ENCODE data around the gene GPR78. TPM values are rescaled to one million over a fixed set of nuclear protein-coding genes. Genes with fewer than 3 reads are reported as not detected.

The GPR78 gene
- total RNA-seq, 1 donor from 2014 or later, result 0.09 TPM

- no peaks in the 10 kb centered on the region for H4K20me1 ChIP-seq (ENCODE audit: low read depth)
- no peaks in the 10 kb centered on the region for H3K4me1 ChIP-seq
- Mint-ChIP-seq H3K27ac (peak overlapping the region; percentile 1), H3K27me3 (ENCODE audit: insufficient read depth, low read depth) (peaks cover 22% of the 10 kb centered on the region), H3K4me1 (no peaks in the 10 kb centered on the region), H3K36me3 (no peaks in the 10 kb centered on the region), H3K9me3 (no peaks in the 10 kb centered on the region), H3K4me3 (no peak overlapping the region)
- H3K27me3 ChIP-seq, result no peaks in the 10 kb centered on the region
- H3K9me3 ChIP-seq (ENCODE audit: low read depth), result no peaks in the 10 kb centered on the region
- H3K79me2 ChIP-seq (ENCODE audit: low read depth), result no peaks in the 10 kb centered on the region
- H3K9ac ChIP-seq, result no peak overlapping the region
- H3K4me2 ChIP-seq, result no peak overlapping the region
- no peak for TF ChIP-seq EZH2 (IDR thresholded peaks at IDR 0.05)
- TF ChIP-seq CTCF (IDR thresholded peaks at IDR 0.05), result no peak
- H3K27ac ChIP-seq, result no peak overlapping the region
- H3K36me3 ChIP-seq, result no peaks in the 10 kb centered on the region
- no peaks in the 10 kb centered on the region for H3F3A ChIP-seq (ENCODE audit: low read depth)
- no peak for DNase-seq (ENCODE audit: low spot score)
- H2AFZ ChIP-seq (replicated peaks), result no peak overlapping the region
- no peak overlapping the region for H3K4me3 ChIP-seq
Observed at GRCh38 chr4:8541981-8542715, 38.0 kb upstream of the GPR78 start.

- Histone ChIP-seq H3K9me3 (ENCODE audit: low read depth) (no peaks in the 10 kb centered on the region), H3F3A (ENCODE audit: low read depth) (no peaks in the 10 kb centered on the region), H3K4me2 (no peak overlapping the region), H3K36me3 (no peaks in the 10 kb centered on the region), H3K79me2 (ENCODE audit: low read depth) (no peaks in the 10 kb centered on the region), H4K20me1 (ENCODE audit: low read depth) (no peaks in the 10 kb centered on the region), H2AFZ (replicated peaks) (no peak overlapping the region), H3K27me3 (no peaks in the 10 kb centered on the region), H3K9ac (no peak overlapping the region), H3K4me3 (no peak overlapping the region), H3K27ac (no peak overlapping the region), H3K4me1 (no peaks in the 10 kb centered on the region)
- Mint-ChIP-seq H3K9me3 (no peaks in the 10 kb centered on the region), H3K4me3 (no peak overlapping the region), H3K4me1 (no peaks in the 10 kb centered on the region), H3K27me3 (ENCODE audit: insufficient read depth, low read depth) (peaks cover 26% of the 10 kb centered on the region), H3K36me3 (no peaks in the 10 kb centered on the region), H3K27ac (no peak overlapping the region)
- TF ChIP-seq EZH2 (IDR thresholded peaks at IDR 0.05) (no peak), CTCF (IDR thresholded peaks at IDR 0.05) (no peak), EZH2phosphoT487 (IDR thresholded peaks at IDR 0.05) (no peak)
- no peak for DNase-seq (ENCODE audit: low spot score)
Observed at GRCh38 chr4:8542776-8543525, 37.2 kb upstream of the GPR78 start.

- Mint-ChIP-seq H3K9me3 (no peaks in the 10 kb centered on the region), H3K27me3 (ENCODE audit: insufficient read depth, low read depth) (peaks cover 23% of the 10 kb centered on the region), H3K27ac (no peak overlapping the region)
Observed at GRCh38 chr4:8543623-8544022, 36.6 kb upstream of the GPR78 start.

More at GRCh38 chr4:8543623-8544022, 36.6 kb upstream of the GPR78 start:
- Histone ChIP-seq H3F3A (ENCODE audit: low read depth) (no peaks in the 10 kb centered on the region), H3K27ac (no peak overlapping the region), H3K9me3 (ENCODE audit: low read depth) (no peaks in the 10 kb centered on the region), H4K20me1 (ENCODE audit: low read depth) (no peaks in the 10 kb centered on the region), H2AFZ (replicated peaks) (no peak overlapping the region), H3K4me2 (no peak overlapping the region), H3K79me2 (ENCODE audit: low read depth) (no peaks in the 10 kb centered on the region), H3K4me3 (no peak overlapping the region), H3K4me1 (no peaks in the 10 kb centered on the region), H3K36me3 (no peaks in the 10 kb centered on the region), H3K9ac (no peak overlapping the region), H3K27me3 (no peaks in the 10 kb centered on the region)
- Mint-ChIP-seq H3K4me1 (no peaks in the 10 kb centered on the region), H3K4me3 (no peak overlapping the region), H3K36me3 (no peaks in the 10 kb centered on the region)
- TF ChIP-seq CTCF (IDR thresholded peaks at IDR 0.05), result no peak
- TF ChIP-seq EZH2 (IDR thresholded peaks at IDR 0.05), result no peak
- no peak for TF ChIP-seq EZH2phosphoT487 (IDR thresholded peaks at IDR 0.05)
- DNase-seq (ENCODE audit: low spot score), result no peak

All from neural progenitor cell (in vitro differentiated cells).